Ishikawa (cell line): ENCODE results near the gene ZDBF2.

Experiments used
- CEBPB ChIP-seq: IDR thresholded peaks from 2 replicates; pipeline ENCODE4 v1.6.1; 2012
- CREB1 ChIP-seq: IDR thresholded peaks from 2 replicates; pipeline ENCODE4 v1.6.1; 2012; ENCODE audit warnings: low read depth
- EGR1 ChIP-seq: IDR thresholded peaks from 2 replicates; pipeline ENCODE4 v1.6.1; 2012
- EP300 ChIP-seq: IDR thresholded peaks from 2 replicates; pipeline ENCODE4 v1.6.1; 2012; ENCODE audit warnings: borderline replicate concordance
- FOXM1 ChIP-seq: IDR thresholded peaks from 2 replicates; pipeline ENCODE4 v1.6.1; 2012; ENCODE audit warnings: low read depth, borderline replicate concordance
- MAX ChIP-seq: IDR thresholded peaks from 2 replicates; pipeline ENCODE4 v1.6.1; 2012
- NFIC ChIP-seq: IDR thresholded peaks from 2 replicates; pipeline ENCODE4 v1.6.1; 2012
- RAD21 ChIP-seq: IDR thresholded peaks from 2 replicates; pipeline ENCODE4 v1.6.1; 2012; ENCODE audit warnings: low read depth
- REST ChIP-seq: IDR thresholded peaks from 2 replicates; pipeline ENCODE4 v1.6.1; 2012; ENCODE audit warnings: low read depth, mild to moderate bottlenecking
- TAF1 ChIP-seq: IDR thresholded peaks from 2 replicates; pipeline ENCODE4 v1.6.1; 2012; ENCODE audit warnings: low read depth, mild to moderate bottlenecking
- TCF12 ChIP-seq: IDR thresholded peaks from 2 replicates; pipeline ENCODE4 v1.6.1; 2012; ENCODE audit warnings: low read depth
- TEAD4 ChIP-seq: IDR thresholded peaks from 2 replicates; pipeline ENCODE4 v1.6.1; 2012
- USF1 ChIP-seq: IDR thresholded peaks from 2 replicates; pipeline ENCODE4 v1.6.1; 2012
- YY1 ChIP-seq: IDR thresholded peaks from 2 replicates; pipeline ENCODE4 v1.6.1; 2012; ENCODE audit warnings: low read depth
- ZBTB7A ChIP-seq: IDR thresholded peaks from 2 replicates; pipeline ENCODE4 v1.6.1; 2012; ENCODE audit warnings: low read depth

Gene ZDBF2

GRCh38 chr2:206276169-206276942 is 1.9 kb downstream of the ZDBF2 start:
- no peak for TF ChIP-seq ZBTB7A
- TF ChIP-seq CREB1, result no peak
- TF ChIP-seq TAF1, result no peak
- TF ChIP-seq RAD21, result no peak
- no peak for TF ChIP-seq TEAD4
- no peak for TF ChIP-seq FOXM1
- TF ChIP-seq TCF12, result no peak
- TF ChIP-seq USF1, result no peak
- no peak for TF ChIP-seq REST
- no peak for TF ChIP-seq MAX
- no peak for TF ChIP-seq YY1

GRCh38 chr2:206277503-206277902 is 3.0 kb downstream of the ZDBF2 start:
- TF ChIP-seq TEAD4 (no peak), REST (no peak), USF1 (no peak), TAF1 (no peak), FOXM1 (no peak)

- no peak for TF ChIP-seq USF1
- TF ChIP-seq EP300, result no peak
- no peak for TF ChIP-seq MAX
- no peak for TF ChIP-seq TCF12
- no peak for TF ChIP-seq REST
- TF ChIP-seq ZBTB7A, result no peak
- TF ChIP-seq RAD21, result no peak
- TF ChIP-seq CREB1, result no peak
- no peak for TF ChIP-seq NFIC
- TF ChIP-seq CEBPB, result no peak
Observed at GRCh38 chr2:206282746-206283145, 8.3 kb downstream of the ZDBF2 start.

GRCh38 chr2:206287197-206287596 is 12.7 kb downstream of the ZDBF2 start:
- TF ChIP-seq CREB1 (no peak), CEBPB (no peak), RAD21 (no peak), NFIC (no peak), TAF1 (no peak), MAX (no peak), REST (no peak), FOXM1 (no peak), ZBTB7A (no peak), USF1 (no peak), EGR1 (no peak), EP300 (no peak), TEAD4 (no peak), YY1 (no peak), TCF12 (no peak)
